Endothelial cell (in vitro differentiated cells): ENCODE measurements around the gene ARL8A. TPM values are rescaled to one million over a fixed set of nuclear protein-coding genes. Genes with fewer than 3 reads are reported as not detected.

Source experiments
- DNase-seq: peaks from one replicate; pipeline ENCODE4 v3.0.0; 2021; ENCODE audit warnings: low spot score
- H3K27ac Mint-ChIP-seq: one replicate; pipeline ENCODE4 v1.8.0; 2021; ENCODE audit warnings: mixed read lengths, inconsistent platforms; ENCODE audit not compliant: unreplicated experiment
- H3K27me3 Mint-ChIP-seq: one replicate; pipeline ENCODE4 v1.8.0; 2021; ENCODE audit warnings: mild to moderate bottlenecking, moderate library complexity, mixed read lengths, inconsistent platforms; ENCODE audit not compliant: unreplicated experiment
- H3K36me3 Mint-ChIP-seq: one replicate; pipeline ENCODE4 v1.8.0; 2021; ENCODE audit warnings: mild to moderate bottlenecking, low read depth, mixed read lengths, inconsistent platforms; ENCODE audit not compliant: unreplicated experiment
- H3K4me1 Mint-ChIP-seq: one replicate; pipeline ENCODE4 v1.8.0; 2021; ENCODE audit warnings: mild to moderate bottlenecking, mixed read lengths, inconsistent platforms; ENCODE audit not compliant: unreplicated experiment
- H3K4me3 Mint-ChIP-seq: one replicate; pipeline ENCODE4 v1.8.0; 2021; ENCODE audit warnings: mild to moderate bottlenecking, mixed read lengths, inconsistent platforms; ENCODE audit not compliant: unreplicated experiment
- H3K9me3 Mint-ChIP-seq: one replicate; pipeline ENCODE4 v1.8.0; 2021; ENCODE audit warnings: mixed read lengths, inconsistent platforms; ENCODE audit not compliant: unreplicated experiment
- CTCF ChIP-seq: fragments of 200-600 bp; sonication (generic); IDR thresholded peaks from one replicate; pipeline ENCODE4 v1.5.0; 2021; ENCODE audit warnings: antibody characterized with exemption; ENCODE audit not compliant: unreplicated experiment
- total RNA-seq: library from RNA; stranded (reverse); fragmentation: NEBNext Ultra II Directional; extraction: Animal tissue kit (Norgen Biotek cat#: 25700); gene quantifications from one replicate; pipeline ENCODE4 v1.2.1, GENCODE V29; 2021; ENCODE audit not compliant: unreplicated experiment

ARL8A gene
- total RNA-seq, 1 donor from 2014 or later = 38.8 TPM

GRCh38 chr1:202127061-202127460 is 17.5 kb downstream of the ARL8A start:
- Mint-ChIP-seq H3K36me3 (no peaks in the 10 kb centered on the region), H3K9me3 (no peaks in the 10 kb centered on the region), H3K4me3 (no peak overlapping the region), H3K4me1 (peaks cover 15% of the 10 kb centered on the region), H3K27me3 (peaks cover 7% of the 10 kb centered on the region), H3K27ac (no peak overlapping the region)
- no peak for TF ChIP-seq CTCF
- DNase-seq = no peak

GRCh38 chr1:202126426-202126825 is 18.1 kb downstream of the ARL8A start:
- H3K9me3 Mint-ChIP-seq = no peaks in the 10 kb centered on the region
- H3K4me1 Mint-ChIP-seq = peaks cover 15% of the 10 kb centered on the region
- H3K27ac Mint-ChIP-seq = no peak overlapping the region
- DNase-seq = no peak
- TF ChIP-seq CTCF = no peak
- peaks cover 10% of the 10 kb centered on the region for H3K27me3 Mint-ChIP-seq
- no peaks in the 10 kb centered on the region for H3K36me3 Mint-ChIP-seq
- H3K4me3 Mint-ChIP-seq = no peak overlapping the region

- no peak for DNase-seq
- H3K27me3 Mint-ChIP-seq = peaks cover 10% of the 10 kb centered on the region
- no peaks in the 10 kb centered on the region for H3K36me3 Mint-ChIP-seq
- no peak for TF ChIP-seq CTCF
- no peak overlapping the region for H3K4me3 Mint-ChIP-seq
- H3K9me3 Mint-ChIP-seq = no peaks in the 10 kb centered on the region
- no peak overlapping the region for H3K27ac Mint-ChIP-seq
- H3K4me1 Mint-ChIP-seq = peaks cover 15% of the 10 kb centered on the region
These were observed 18.9 kb downstream of the ARL8A start for GRCh38 chr1:202125611-202126010.

- peaks cover 10% of the 10 kb centered on the region for H3K27me3 Mint-ChIP-seq
- no peaks in the 10 kb centered on the region for H3K36me3 Mint-ChIP-seq
- no peak overlapping the region for H3K27ac Mint-ChIP-seq
- no peak overlapping the region for H3K4me3 Mint-ChIP-seq
- peaks cover 15% of the 10 kb centered on the region for H3K4me1 Mint-ChIP-seq
- TF ChIP-seq CTCF = no peak
- no peak for DNase-seq
- no peaks in the 10 kb centered on the region for H3K9me3 Mint-ChIP-seq
These were observed 20.4 kb downstream of the ARL8A start for GRCh38 chr1:202124142-202124541.

- H3K27ac Mint-ChIP-seq = no peak overlapping the region
- no peak for DNase-seq
- peaks cover 8% of the 10 kb centered on the region for H3K27me3 Mint-ChIP-seq
- no peaks in the 10 kb centered on the region for H3K9me3 Mint-ChIP-seq
- H3K4me3 Mint-ChIP-seq = no peak overlapping the region
- TF ChIP-seq CTCF = no peak
- no peaks in the 10 kb centered on the region for H3K36me3 Mint-ChIP-seq
- H3K4me1 Mint-ChIP-seq = peaks cover 15% of the 10 kb centered on the region
These were observed 21.2 kb downstream of the ARL8A start for GRCh38 chr1:202123336-202123813.
